ENCODE results near the gene MAGEF1. TPM values are rescaled to one million over a fixed set of nuclear protein-coding genes. Genes with fewer than 3 reads are reported as not detected.

Gene MAGEF1
- total and polyA plus RNA-seq, 2 donors (not counting 3 experiments of a cell fraction or from before 2014, with no cell fraction given): 7.0 to 14.2 TPM

GRCh38 chr3:184713521-184713920 lies 1.7 kb upstream of the MAGEF1 start:
- no peak overlapping the region for H3K4me3 ChIP-seq (replicated peaks in 1 of 3; ENCODE audit: insufficient read depth in 1 of 3, low read depth in 1 of 3, low read length in 3 of 3)
- no peak for FAIRE-seq
- dilution Hi-C loops (cut with MboI; ENCODE audit: extremely low pct_ligation_motif_present, low sequenced_read_pairs): no loop called here
- no peak overlapping the region for H3K9ac ChIP-seq (replicated peaks; ENCODE audit: extremely low read depth, insufficient read depth, low read length)
- intact Hi-C loops (cut with micrococcal nuclease): loop anchor here (5.0 kb wide), 1 partner anchor 131 kb away; no protein-coding TSS in a partner anchor
- H4K20me1 ChIP-seq (replicated peaks; ENCODE audit: control insufficient read depth, extremely low read depth, insufficient read depth, low read length): no peaks in the 10 kb centered on the region
- no peaks in the 10 kb centered on the region for H3K9me3 ChIP-seq (replicated peaks; ENCODE audit: control insufficient read depth, insufficient read depth, low read length)
- no peaks in the 10 kb centered on the region for H3K79me2 ChIP-seq (ENCODE audit: control insufficient read depth, insufficient read depth, low read length)
- BruUV-seq (replicated peaks): no TSS peak
- POLR2A ChIA-PET: interaction anchor here (0.6 kb wide), 1 partner anchor 867 kb away, joined by 3 read pairs; no protein-coding TSS in a partner anchor
- H3K9me1 ChIP-seq (replicated peaks; ENCODE audit: control insufficient read depth, extremely low read depth, insufficient read depth, low read length): no peaks in the 10 kb centered on the region
- H3K4me1 ChIP-seq (ENCODE audit: control insufficient read depth, extremely low read depth, insufficient read depth, low read length): peaks cover 10% of the 10 kb centered on the region
- H3K27ac ChIP-seq (ENCODE audit: insufficient read depth, low read depth, low read length): no peak overlapping the region
- no peak for DNase-seq (ENCODE audit: low read depth, low spot score)
- no peak overlapping the region for H3K4me2 ChIP-seq (ENCODE audit: insufficient read depth, low read length)
- no peak overlapping the region for H2AFZ ChIP-seq (ENCODE audit: low read depth, low read length)
- H3K36me3 ChIP-seq (ENCODE audit: control insufficient read depth in 2 of 2, extremely low read depth in 1 of 2, insufficient read depth in 2 of 2, low read length in 2 of 2): no peaks in the 10 kb centered on the region
- peaks cover 2 to 6% of the 10 kb centered on the region in 2 experiments for H3K27me3 ChIP-seq (ENCODE audit: control insufficient read depth in 2 of 2, insufficient read depth in 2 of 2, low read length in 2 of 2)
- no peak for TF ChIP-seq MYC (IDR thresholded peaks at IDR 0.05; ENCODE audit: low read depth, low read length)
- TF ChIP-seq POLR2AphosphoS5 (IDR thresholded peaks at IDR 0.05; ENCODE audit: insufficient read depth, low read depth, low read length): no peak
- no peak for TF ChIP-seq GATA2 (IDR thresholded peaks at IDR 0.05; ENCODE audit: insufficient read depth, insufficient read length, low read depth, low read length)
- TF ChIP-seq, protein P1, sequence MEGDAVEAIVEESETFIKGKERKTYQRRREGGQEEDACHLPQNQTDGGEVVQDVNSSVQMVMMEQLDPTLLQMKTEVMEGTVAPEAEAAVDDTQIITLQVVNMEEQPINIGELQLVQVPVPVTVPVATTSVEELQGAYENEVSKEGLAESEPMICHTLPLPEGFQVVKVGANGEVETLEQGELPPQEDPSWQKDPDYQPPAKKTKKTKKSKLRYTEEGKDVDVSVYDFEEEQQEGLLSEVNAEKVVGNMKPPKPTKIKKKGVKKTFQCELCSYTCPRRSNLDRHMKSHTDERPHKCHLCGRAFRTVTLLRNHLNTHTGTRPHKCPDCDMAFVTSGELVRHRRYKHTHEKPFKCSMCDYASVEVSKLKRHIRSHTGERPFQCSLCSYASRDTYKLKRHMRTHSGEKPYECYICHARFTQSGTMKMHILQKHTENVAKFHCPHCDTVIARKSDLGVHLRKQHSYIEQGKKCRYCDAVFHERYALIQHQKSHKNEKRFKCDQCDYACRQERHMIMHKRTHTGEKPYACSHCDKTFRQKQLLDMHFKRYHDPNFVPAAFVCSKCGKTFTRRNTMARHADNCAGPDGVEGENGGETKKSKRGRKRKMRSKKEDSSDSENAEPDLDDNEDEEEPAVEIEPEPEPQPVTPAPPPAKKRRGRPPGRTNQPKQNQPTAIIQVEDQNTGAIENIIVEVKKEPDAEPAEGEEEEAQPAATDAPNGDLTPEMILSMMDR (IDR thresholded peaks at IDR 0.05; ENCODE audit: extremely low read depth in 1 of 2, insufficient read depth in 1 of 2, low read depth in 1 of 2, low read length in 2 of 2): no peak
- TF ChIP-seq, protein P2, sequence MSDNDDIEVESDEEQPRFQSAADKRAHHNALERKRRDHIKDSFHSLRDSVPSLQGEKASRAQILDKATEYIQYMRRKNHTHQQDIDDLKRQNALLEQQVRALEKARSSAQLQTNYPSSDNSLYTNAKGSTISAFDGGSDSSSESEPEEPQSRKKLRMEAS (IDR thresholded peaks at IDR 0.05; ENCODE audit: insufficient read depth, insufficient read length): no peak
- no peak for TF ChIP-seq POLR2A (IDR thresholded peaks at IDR 0.05; ENCODE audit: low read depth, low read length)
- no peak for TF ChIP-seq JUN (IDR thresholded peaks at IDR 0.05; ENCODE audit: borderline replicate concordance, insufficient read depth, insufficient read length, low read depth)
- TF ChIP-seq EZH2 (IDR thresholded peaks at IDR 0.05; ENCODE audit: borderline replicate concordance, low read depth, low read length, severe bottlenecking): no peak
- no peak for TF ChIP-seq FOS (IDR thresholded peaks at IDR 0.05; ENCODE audit: borderline replicate concordance, insufficient read depth, low read length)
- CTCF ChIA-PET: interaction anchor here (1.4 to 2.0 kb wide), 2 partner anchors 13 to 152 kb away, joined by 5 to 6 read pairs; partner anchors contain the start of gene EPHB3

All from endothelial cell of umbilical vein (primary cell).